GM12878 (cell line): ENCODE measurements around the gene TCF4. TPM values are rescaled to one million over a fixed set of nuclear protein-coding genes. Genes with fewer than 3 reads are reported as not detected.

Experiments
- ATAC-seq: fragments of 200-7000 bp; cut with Tn5 transposase; 3 replicates; pipeline ENCODE4 v1.9.1; 2020; ENCODE audit warnings: mild to moderate bottlenecking, moderate library complexity
- BruUV-seq: library from RNA; stranded (reverse); fragments of 400-500 nt; replicated peaks from 2 replicates; lab custom pipeline; 2021; lab: Mats Ljungman, UMichigan
- CTCF ChIA-PET: fragments of 300-600 bp; sonication (Branson Sonifier 250); formaldehyde crosslinking; extraction: SDS; loops from one replicate; lab custom pipeline; 2021; ENCODE audit warnings: inconsistent platforms; lab: Yijun Ruan, JAX
- POLR2A ChIA-PET: fragments of 350-600 bp; formaldehyde crosslinking; extraction: SDS; loops from one replicate; lab custom pipeline; 2021; ENCODE audit warnings: inconsistent platforms; lab: Charles Lee
- RAD21 ChIA-PET: fragments of 300-600 bp; sonication (Branson Sonifier 250); formaldehyde crosslinking; loops from one replicate; lab custom pipeline; 2023; ENCODE audit warnings: antibody characterized with exemption; ENCODE audit not compliant: unreplicated experiment; lab: Charles Lee
- SMC1A ChIA-PET: fragments of 300-600 bp; sonication (Branson Sonifier 250); formaldehyde crosslinking; loops from one replicate; lab custom pipeline; 2023; ENCODE audit not compliant: unreplicated experiment, uncharacterized antibody; lab: Charles Lee
- DNase-seq: peaks from one replicate; pipeline ENCODE4 v3.0.0-alpha.2; 2011; ENCODE audit warnings: low read depth, low spot score
- FAIRE-seq: peaks from 3 replicates; lab custom pipeline; 2011; peaks lifted over from hg19 to GRCh38; lab: Jason Lieb, UNC
- H2AFZ ChIP-seq: 2 replicates; pipeline ENCODE4 v1.6.0; 2011; ENCODE audit warnings: low read depth, low read length, control low read depth; ENCODE audit not compliant: control insufficient read depth
- H3K27ac ChIP-seq: 2 replicates; pipeline ENCODE4 v1.5.1; 2011; ENCODE audit warnings: control low read depth; ENCODE audit not compliant: control insufficient read depth, insufficient read depth
- H3K27me3 ChIP-seq, 2 experiments: replicated peaks in 1 of 2; 2 replicates each; pipeline versions ENCODE4 v1.6.0 to v1.6.1; 2011; ENCODE audit warnings: low read length in 1 of 2; ENCODE audit not compliant: control insufficient read depth in 2 of 2, insufficient read depth in 2 of 2
- H3K36me3 ChIP-seq, 2 experiments: 2 replicates each; pipeline ENCODE4 v1.5.1; 2011; ENCODE audit warnings: low read length in 1 of 2; ENCODE audit not compliant: control insufficient read depth in 2 of 2, insufficient read depth in 2 of 2
- H3K4me1 ChIP-seq: 2 replicates; pipeline ENCODE4 v1.6.1; 2011; ENCODE audit warnings: mild to moderate bottlenecking, low read length, moderate library complexity, mixed read lengths; ENCODE audit not compliant: control insufficient read depth, insufficient read depth
- H3K4me2 ChIP-seq: 2 replicates; pipeline ENCODE4 v1.6.0; 2011; ENCODE audit warnings: control low read depth; ENCODE audit not compliant: control insufficient read depth, insufficient read depth
- H3K4me3 ChIP-seq: fragments of 200-600 bp; sonication (generic); 2 replicates; pipeline ENCODE4 v1.5.1; 2016
- H3K79me2 ChIP-seq: 2 replicates; pipeline ENCODE4 v1.6.0; 2011; ENCODE audit warnings: low read length; ENCODE audit not compliant: control insufficient read depth, insufficient read depth
- H3K9ac ChIP-seq: 2 replicates; pipeline ENCODE4 v1.8.0; 2011; ENCODE audit warnings: low read length, control low read depth, mixed read lengths; ENCODE audit not compliant: control insufficient read depth, insufficient read depth
- H3K9me3 ChIP-seq: replicated peaks from 3 replicates; pipeline ENCODE4 v1.5.1; 2011; ENCODE audit warnings: mild to moderate bottlenecking, low read length; ENCODE audit not compliant: control insufficient read depth, insufficient read depth
- H4K20me1 ChIP-seq: 2 replicates; pipeline ENCODE4 v1.6.0; 2011; ENCODE audit not compliant: control insufficient read depth, insufficient read depth
- MXI1 ChIP-seq: fragments of 150-350 bp; IDR thresholded peaks from 2 replicates; pipeline ENCODE4 v1.6.1; 2011; ENCODE audit warnings: low read depth, mild to moderate bottlenecking, inconsistent platforms, low read length, improper control_type of control experiment
- NR2F1 ChIP-seq: fragments of 450-650 bp; conservative IDR thresholded peaks from 2 replicates; pipeline ENCODE4 v1.6.1; 2017; ENCODE audit warnings: mild to moderate bottlenecking
- RB1 ChIP-seq: fragments of 450-650 bp; formaldehyde crosslinking; IDR thresholded peaks from 2 replicates; pipeline ENCODE4 v1.6.1; 2017; ENCODE audit warnings: mild to moderate bottlenecking, borderline replicate concordance
- RFX5 ChIP-seq: IDR thresholded peaks from 2 replicates; pipeline ENCODE4 v1.6.1; 2011; ENCODE audit warnings: low read depth, low read length, improper control_type of control experiment
- RUNX3 ChIP-seq: IDR thresholded peaks from 2 replicates; pipeline ENCODE4 v1.6.1; 2012; ENCODE audit warnings: low read length, inconsistent platforms
- SIN3A ChIP-seq: IDR thresholded peaks from 2 replicates; pipeline ENCODE4 v1.6.1; 2012; ENCODE audit warnings: low read depth, low read length, improper control_type of control experiment
- SUPT20H ChIP-seq: IDR thresholded peaks from 2 replicates; pipeline ENCODE4 v1.6.1; 2011; ENCODE audit warnings: low read depth, mild to moderate bottlenecking, low read length, moderate library complexity, borderline replicate concordance; ENCODE audit not compliant: control insufficient read depth
- SUZ12 ChIP-seq: fragments of 200-600 bp; sonication (generic); IDR thresholded peaks from one replicate; pipeline ENCODE4 v1.6.1; 2018; ENCODE audit warnings: antibody characterized with exemption, mild to moderate bottlenecking; ENCODE audit not compliant: unreplicated experiment
- TAF1 ChIP-seq: IDR thresholded peaks from 2 replicates; pipeline ENCODE4 v1.6.1; 2011; ENCODE audit warnings: mild to moderate bottlenecking, low read depth, low read length, borderline replicate concordance
- TBL1XR1 ChIP-seq: IDR thresholded peaks from 2 replicates; pipeline ENCODE4 v1.6.1; 2012; ENCODE audit warnings: low read depth, low read length, improper control_type of control experiment
- TCF12 ChIP-seq: IDR thresholded peaks from 2 replicates; pipeline ENCODE4 v1.6.1; 2011; ENCODE audit warnings: low read depth, mild to moderate bottlenecking, low read length
- USF1 ChIP-seq: IDR thresholded peaks from 2 replicates; pipeline ENCODE4 v1.6.1; 2011; ENCODE audit warnings: borderline replicate concordance, low read depth, mild to moderate bottlenecking, moderate library complexity, mixed read lengths, low read length; ENCODE audit not compliant: insufficient read depth; ENCODE audit errors: extremely low read length
- YY1 ChIP-seq: IDR thresholded peaks from 2 replicates; pipeline ENCODE4 v1.6.1; 2011; ENCODE audit warnings: low read depth, mild to moderate bottlenecking, low read length
- ZNF384 ChIP-seq: IDR thresholded peaks from 2 replicates; pipeline ENCODE4 v1.6.1; 2012; ENCODE audit warnings: low read depth, mild to moderate bottlenecking, low read length, improper control_type of control experiment, borderline replicate concordance
- WGBS: methylation state at CpG from one replicate; pipeline ENCODE4 v1.1.6; 2016; ENCODE audit warnings: low lambda C conversion rate; ENCODE audit not compliant: insufficient replicate concordance, insufficient coverage; ENCODE audit errors: missing lambda C conversion rate; 5-methylcytosine and 5-hydroxymethylcytosine counted together
- in situ Hi-C: fragments of 300-500 bp; cut with MboI; formaldehyde crosslinking; loops from 9 replicates; pipeline ENCODE4 v1.14.3; 2018; ENCODE audit warnings: mixed read lengths
- intact Hi-C: fragments of 100-400 bp; cut with micrococcal nuclease; formaldehyde crosslinking; loops from one replicate; pipeline ENCODE4 v1.14.2; 2022; ENCODE audit not compliant: unreplicated experiment
- polyA plus RNA-seq, 11 experiments: library from polyadenylated mRNA; depleted of rRNA in 4 of 11; unstranded in 6 of 11; stranded (reverse) in 5 of 11; fragments of >200 nt; fragmentation: Nextera tagmentation in 4 of 11; fragmentation: Illumina TruSeq in 1 of 11; extraction: Ambion mirVana in 4 of 11; extraction: Trizol in 1 of 11; gene quantifications; 1 replicate in 1 of 11; 2 replicates in 10 of 11; pipeline versions ENCODE4 v1.2.1 to v1.2.3, GENCODE V29; 2011 to 2016; ENCODE audit warnings: inconsistent platforms in 2 of 11, missing spikeins in 2 of 11, low read depth in 1 of 11
- total RNA-seq, 4 experiments: library from RNA; depleted of rRNA in 3 of 4; stranded (reverse); fragments of >200 nt in 3 of 4; fragmentation: Illumina TruSeq in 1 of 4; extraction: Trizol in 1 of 4; gene quantifications; 2 replicates each; pipeline versions ENCODE4 v1.2.1 to v1.2.3, GENCODE V29; 2013 to 2021
- TF ChIP-seq, protein P1 (sequence below): fragments of 450-650 bp; IDR thresholded peaks from 2 replicates; pipeline ENCODE4 v1.6.1; 2017; ENCODE audit warnings: borderline replicate concordance
- TF ChIP-seq, protein P2 (sequence below): fragments of 450-650 bp; IDR thresholded peaks from 2 replicates; pipeline ENCODE4 v1.6.1; 2018; ENCODE audit warnings: borderline replicate concordance, mild to moderate bottlenecking; ENCODE audit not compliant: partially characterized antibody

Gene TCF4
- total and polyA plus RNA-seq, 10 of the 15 experiments (the other 5 are each of a cell fraction or from before 2014, with no cell fraction given) = 15.2 to 94.0 (median 31.5) TPM

GRCh38 chr18:55351241-55351691 is 236.7 kb downstream of the TCF4 start:
- no peak for DNase-seq
- intact Hi-C loops (no loop called here), in situ Hi-C loops (no loop called here)
- ChIA-PET RAD21 (interaction anchor here (1.4 kb wide), 1 partner anchor 961 kb away, joined by 4 read pairs; no protein-coding TSS in a partner anchor), CTCF (interaction anchor here (5.2 kb wide), 1 partner anchor 117 kb away, joined by 21 read pairs; no protein-coding TSS in a partner anchor), SMC1A (interaction anchor here (1.2 to 1.3 kb wide), 2 partner anchors 17 to 111 kb away, joined by 3 read pairs; no protein-coding TSS in a partner anchor), POLR2A (no interaction called here)
- no peaks in the 10 kb centered on the region; a peak in 2 of 4 replicates for H3K27me3 ChIP-seq
- H3K79me2 ChIP-seq = no peaks in the 10 kb centered on the region
- H3K4me3 ChIP-seq = no peak overlapping the region
- TF ChIP-seq, protein P1, sequence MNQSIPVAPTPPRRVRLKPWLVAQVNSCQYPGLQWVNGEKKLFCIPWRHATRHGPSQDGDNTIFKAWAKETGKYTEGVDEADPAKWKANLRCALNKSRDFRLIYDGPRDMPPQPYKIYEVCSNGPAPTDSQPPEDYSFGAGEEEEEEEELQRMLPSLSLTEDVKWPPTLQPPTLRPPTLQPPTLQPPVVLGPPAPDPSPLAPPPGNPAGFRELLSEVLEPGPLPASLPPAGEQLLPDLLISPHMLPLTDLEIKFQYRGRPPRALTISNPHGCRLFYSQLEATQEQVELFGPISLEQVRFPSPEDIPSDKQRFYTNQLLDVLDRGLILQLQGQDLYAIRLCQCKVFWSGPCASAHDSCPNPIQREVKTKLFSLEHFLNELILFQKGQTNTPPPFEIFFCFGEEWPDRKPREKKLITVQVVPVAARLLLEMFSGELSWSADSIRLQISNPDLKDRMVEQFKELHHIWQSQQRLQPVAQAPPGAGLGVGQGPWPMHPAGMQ = no peak
- no peak for TF ChIP-seq MXI1
- no peak for TF ChIP-seq RFX5
- TF ChIP-seq TAF1 = no peak
- TF ChIP-seq YY1 = no peak
- no peak for TF ChIP-seq SUZ12
- TF ChIP-seq, protein P2, sequence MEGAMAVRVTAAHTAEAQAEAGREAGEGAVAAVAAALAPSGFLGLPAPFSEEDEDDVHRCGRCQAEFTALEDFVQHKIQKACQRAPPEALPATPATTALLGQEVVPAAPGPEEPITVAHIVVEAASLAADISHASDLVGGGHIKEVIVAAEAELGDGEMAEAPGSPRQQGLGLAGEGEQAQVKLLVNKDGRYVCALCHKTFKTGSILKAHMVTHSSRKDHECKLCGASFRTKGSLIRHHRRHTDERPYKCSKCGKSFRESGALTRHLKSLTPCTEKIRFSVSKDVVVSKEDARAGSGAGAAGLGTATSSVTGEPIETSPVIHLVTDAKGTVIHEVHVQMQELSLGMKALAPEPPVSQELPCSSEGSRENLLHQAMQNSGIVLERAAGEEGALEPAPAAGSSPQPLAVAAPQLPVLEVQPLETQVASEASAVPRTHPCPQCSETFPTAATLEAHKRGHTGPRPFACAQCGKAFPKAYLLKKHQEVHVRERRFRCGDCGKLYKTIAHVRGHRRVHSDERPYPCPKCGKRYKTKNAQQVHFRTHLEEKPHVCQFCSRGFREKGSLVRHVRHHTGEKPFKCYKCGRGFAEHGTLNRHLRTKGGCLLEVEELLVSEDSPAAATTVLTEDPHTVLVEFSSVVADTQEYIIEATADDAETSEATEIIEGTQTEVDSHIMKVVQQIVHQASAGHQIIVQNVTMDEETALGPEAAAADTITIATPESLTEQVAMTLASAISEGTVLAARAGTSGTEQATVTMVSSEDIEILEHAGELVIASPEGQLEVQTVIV = no peak
- no peak for TF ChIP-seq TCF12
- no peak for TF ChIP-seq USF1
- no peak for TF ChIP-seq TBL1XR1
- no peak for TF ChIP-seq ZNF384
- TF ChIP-seq SUPT20H = no peak
- TF ChIP-seq SIN3A = no peak
- TF ChIP-seq RB1 = no peak
- no peak for TF ChIP-seq NR2F1
- TF ChIP-seq RUNX3 = no peak
- no peak for FAIRE-seq
- no peaks in the 10 kb centered on the region for H3K9me3 ChIP-seq
- 44% methylated on average over 6 of the region's 6 CpGs for WGBS
- no peak for ATAC-seq
- no peaks in the 10 kb centered on the region for H3K36me3 ChIP-seq
- no peaks in the 10 kb centered on the region for H4K20me1 ChIP-seq
- no peak overlapping the region for H3K27ac ChIP-seq
- no TSS peak for BruUV-seq
- H3K4me1 ChIP-seq = no peaks in the 10 kb centered on the region
- no peak overlapping the region for H3K4me2 ChIP-seq
- no peak overlapping the region for H2AFZ ChIP-seq
- no peak overlapping the region for H3K9ac ChIP-seq
